Suprapubic skin (tissue), 4 donors: ENCODE data around the gene RBM27. TPM values are rescaled to one million over a fixed set of nuclear protein-coding genes. Genes with fewer than 3 reads are reported as not detected.
"Not testable (repeated sequence)": the region's sequence is repeated elsewhere in the genome, so short reads cannot be mapped to it uniquely, and the experiment has no call there.

ENCODE experiments used
- DNase-seq, 2 donors: peaks; one replicate each; pipeline ENCODE4 v3.0.0-alpha.2; 2019; ENCODE audit warnings: low spot score in 2 of 2
- H3K27ac ChIP-seq: fragments of 200-600 bp; sonication (generic); one replicate; pipeline ENCODE4 v1.5.1; 2019
- H3K27me3 ChIP-seq: fragments of 200-600 bp; sonication (generic); one replicate; pipeline ENCODE4 v1.5.1; 2019
- H3K36me3 ChIP-seq: fragments of 200-600 bp; sonication (generic); one replicate; pipeline ENCODE4 v1.5.1; 2019
- H3K4me1 ChIP-seq: fragments of 200-600 bp; sonication (generic); one replicate; pipeline ENCODE4 v1.5.1; 2019
- H3K4me3 ChIP-seq: fragments of 200-600 bp; sonication (generic); one replicate; pipeline ENCODE4 v1.5.1; 2019; ENCODE audit warnings: mild to moderate bottlenecking
- H3K9me3 ChIP-seq: fragments of 200-600 bp; sonication (generic); one replicate; pipeline ENCODE4 v1.5.1; 2019
- CTCF ChIP-seq, 2 donors: fragments of 200-600 bp in 1 of 2; fragments of 450-650 bp in 1 of 2; sonication (generic) in 1 of 2; IDR thresholded peaks; one replicate each; pipeline ENCODE4 v1.5.1; 2016 to 2019; ENCODE audit warnings: antibody characterized with exemption in 2 of 2, mild to moderate bottlenecking in 1 of 2, moderate library complexity in 1 of 2
- EP300 ChIP-seq: sonication (generic); formaldehyde crosslinking; IDR thresholded peaks from one replicate; pipeline ENCODE4 v1.6.1; 2017; ENCODE audit warnings: antibody characterized with exemption
- POLR2A ChIP-seq, 2 donors: fragments of 450-650 bp; IDR thresholded peaks; one replicate each; pipeline ENCODE4 v1.6.1; 2017; ENCODE audit warnings: antibody characterized with exemption in 2 of 2, mild to moderate bottlenecking in 2 of 2, moderate library complexity in 2 of 2
- POLR2AphosphoS5 ChIP-seq, 3 donors: sonication (generic); formaldehyde crosslinking; IDR thresholded peaks; one replicate each; pipeline ENCODE4 v1.6.1; 2017; ENCODE audit warnings: antibody characterized with exemption in 3 of 3
- WGBS: methylation state at CpG from one replicate; pipeline ENCODE4 v1.1.5; 2018; 5-methylcytosine and 5-hydroxymethylcytosine counted together
- total RNA-seq, 4 donors: library from RNA; depleted of rRNA; stranded (reverse); fragments of >200 nt; gene quantifications; one replicate each; pipeline ENCODE4 v1.1.0, GENCODE V29; 2016

The RBM27 gene
- total RNA-seq, 4 donors from 2014 or later = 19.4 to 47.6 (median 22.2) TPM

GRCh38 chr5:146188358-146188757 lies 15.0 kb upstream of the RBM27 start:
- H3K27me3 ChIP-seq = no peaks in the 10 kb centered on the region
- H3K9me3 ChIP-seq = no peaks in the 10 kb centered on the region
- H3K36me3 ChIP-seq = no peaks in the 10 kb centered on the region
- H3K4me1 ChIP-seq = no peaks in the 10 kb centered on the region
- 69% methylated on average over 1 of the region's 1 CpG for WGBS
- no peak overlapping the region for H3K4me3 ChIP-seq
- DNase-seq = no peak
- no peak overlapping the region for H3K27ac ChIP-seq
- TF ChIP-seq CTCF (IDR thresholded peaks at IDR 0.05) = no peak
- TF ChIP-seq EP300 = no peak
- TF ChIP-seq POLR2A (IDR thresholded peaks at IDR 0.05) = no peak
- no peak for TF ChIP-seq POLR2AphosphoS5 (IDR thresholded peaks at IDR 0.05)

- H3K4me1 ChIP-seq = no peaks in the 10 kb centered on the region
- H3K9me3 ChIP-seq = no peaks in the 10 kb centered on the region
- H3K27ac ChIP-seq = no peak overlapping the region
- DNase-seq = no peak
- no peak overlapping the region for H3K4me3 ChIP-seq
- no peak for TF ChIP-seq POLR2A (IDR thresholded peaks at IDR 0.05)
- TF ChIP-seq CTCF (IDR thresholded peaks at IDR 0.05) = no peak
- TF ChIP-seq POLR2AphosphoS5 (IDR thresholded peaks at IDR 0.05) = no peak
- no peak for TF ChIP-seq EP300
- no peaks in the 10 kb centered on the region for H3K27me3 ChIP-seq
- WGBS = 89% methylated on average over 3 of the region's 3 CpGs
- H3K36me3 ChIP-seq = no peaks in the 10 kb centered on the region
Observed at GRCh38 chr5:146192571-146193043, 10.8 kb upstream of the RBM27 start.

- H3K27me3 ChIP-seq = no peaks in the 10 kb centered on the region
- DNase-seq = no peak
- H3K36me3 ChIP-seq = no peaks in the 10 kb centered on the region
- whole genome bisulfite sequencing = 98% methylated on average over 1 of the region's 1 CpG
- TF ChIP-seq CTCF (IDR thresholded peaks at IDR 0.05) (no peak), POLR2AphosphoS5 (IDR thresholded peaks at IDR 0.05) (no peak), EP300 (no peak), POLR2A (IDR thresholded peaks at IDR 0.05) (no peak)
- no peaks in the 10 kb centered on the region for H3K4me1 ChIP-seq
- no peaks in the 10 kb centered on the region for H3K9me3 ChIP-seq
- no peak overlapping the region for H3K4me3 ChIP-seq
- no peak overlapping the region for H3K27ac ChIP-seq
Observed at GRCh38 chr5:146193285-146193684, 10.1 kb upstream of the RBM27 start.

GRCh38 chr5:146194997-146195396 lies 8.4 kb upstream of the RBM27 start:
- 89% methylated on average over 4 of the region's 4 CpGs for WGBS
- H3K27ac ChIP-seq, H3K27me3 ChIP-seq, H3K4me1 ChIP-seq, H3K36me3 ChIP-seq, DNase-seq, H3K4me3 ChIP-seq, H3K9me3 ChIP-seq: not testable (repeated sequence)

- TF ChIP-seq POLR2AphosphoS5 (IDR thresholded peaks at IDR 0.05) (no peak), POLR2A (IDR thresholded peaks at IDR 0.05) (no peak), EP300 (no peak), CTCF (IDR thresholded peaks at IDR 0.05) (no peak)
- WGBS = 90% methylated on average over 6 of the region's 6 CpGs
- H3K9me3 ChIP-seq = no peaks in the 10 kb centered on the region
- H3K4me3 ChIP-seq = no peak overlapping the region
- no peak overlapping the region for H3K27ac ChIP-seq
- no peaks in the 10 kb centered on the region for H3K27me3 ChIP-seq
- no peaks in the 10 kb centered on the region for H3K4me1 ChIP-seq
- H3K36me3 ChIP-seq = no peaks in the 10 kb centered on the region
- DNase-seq = no peak
Observed at GRCh38 chr5:146196459-146197048, 6.9 kb upstream of the RBM27 start.
